Stimulated activated CD4-positive, alpha-beta T cell treated with anti-CD3 and anti-CD28 coated beads, Interleukin-12 subunit alpha, Interleukin-12 subunit beta, amount 100 ng/mL, for 4 hours (primary cell): ENCODE results near the gene CPA2.

ENCODE experiments used
- DNase-seq: peaks from one replicate; pipeline ENCODE4 v3.0.0-alpha.2; 2020

CPA2 gene

GRCh38 chr7:130256704-130257103 lies 10.0 kb upstream of the CPA2 start:
- no peak for DNase-seq

DNA sequence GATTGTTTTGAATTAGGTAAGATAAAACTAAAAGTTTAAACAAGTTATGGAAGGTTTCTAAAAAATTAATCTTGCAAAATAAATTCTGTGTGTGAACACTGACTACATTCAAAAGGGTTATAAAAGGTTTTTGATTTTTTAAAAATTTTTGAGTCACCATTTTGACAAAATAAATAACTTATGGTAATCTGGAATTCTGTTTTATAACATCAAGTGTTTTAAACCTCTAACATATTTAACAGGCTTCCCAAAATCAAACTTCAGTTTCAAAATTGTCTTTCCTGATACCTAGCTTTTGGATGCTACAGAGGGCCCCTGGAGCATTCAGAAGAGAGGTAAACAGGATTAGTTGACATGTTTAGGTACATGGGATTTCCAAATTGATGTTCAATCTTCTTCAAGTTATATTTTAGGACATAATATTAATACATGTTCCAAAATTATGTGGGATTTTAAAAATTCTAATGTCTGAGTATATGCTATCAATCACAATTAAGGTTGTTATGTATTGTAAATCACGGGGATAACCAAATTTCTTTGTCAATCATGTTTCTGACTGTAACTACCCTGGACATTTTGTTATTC lies 8.1 kb upstream of the CPA2 start:
- DNase-seq, result no peak

- DNase-seq, result no peak
Measured at GRCh38 chr7:130262448-130262847, 4.2 kb upstream of the CPA2 start.

DNA sequence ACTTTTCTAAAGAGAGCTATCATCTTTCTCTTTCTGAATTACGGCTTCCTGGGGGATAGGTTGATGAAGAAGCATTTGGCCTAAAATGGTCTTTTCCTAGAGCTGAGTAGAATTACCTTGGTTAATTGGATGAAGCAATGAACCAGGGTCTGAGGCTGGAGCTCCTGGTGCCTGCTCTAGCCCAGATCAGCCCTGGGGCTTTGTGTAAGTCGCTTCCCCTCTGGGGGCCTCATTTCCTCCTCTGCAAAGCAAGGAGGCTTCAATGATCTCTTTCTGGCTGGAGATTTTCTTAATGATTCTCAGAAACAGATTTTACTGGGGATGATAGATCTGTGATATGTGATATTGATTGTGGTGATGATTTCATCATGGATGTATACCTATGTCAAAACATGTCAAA lies 3.5 kb upstream of the CPA2 start:
- DNase-seq, result no peak

DNA sequence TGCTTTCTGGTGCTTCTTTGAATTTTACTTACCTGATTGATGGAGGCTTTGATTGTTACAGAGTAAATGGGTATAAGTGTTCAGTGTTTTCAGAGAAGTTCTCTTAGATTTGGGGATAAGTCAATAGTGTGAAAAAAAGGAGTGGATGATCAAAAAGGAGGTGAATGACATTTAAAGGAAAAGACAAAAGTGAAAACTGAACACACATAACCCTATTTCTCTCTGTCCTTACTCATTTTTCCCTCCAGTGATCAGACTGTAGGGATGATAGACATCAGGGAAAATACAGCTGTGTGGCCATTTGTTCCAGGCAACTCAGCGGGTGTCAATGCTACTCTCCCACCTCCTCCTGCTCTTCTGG lies 278 bp downstream of the CPA2 start:
- no peak for DNase-seq

DNA sequence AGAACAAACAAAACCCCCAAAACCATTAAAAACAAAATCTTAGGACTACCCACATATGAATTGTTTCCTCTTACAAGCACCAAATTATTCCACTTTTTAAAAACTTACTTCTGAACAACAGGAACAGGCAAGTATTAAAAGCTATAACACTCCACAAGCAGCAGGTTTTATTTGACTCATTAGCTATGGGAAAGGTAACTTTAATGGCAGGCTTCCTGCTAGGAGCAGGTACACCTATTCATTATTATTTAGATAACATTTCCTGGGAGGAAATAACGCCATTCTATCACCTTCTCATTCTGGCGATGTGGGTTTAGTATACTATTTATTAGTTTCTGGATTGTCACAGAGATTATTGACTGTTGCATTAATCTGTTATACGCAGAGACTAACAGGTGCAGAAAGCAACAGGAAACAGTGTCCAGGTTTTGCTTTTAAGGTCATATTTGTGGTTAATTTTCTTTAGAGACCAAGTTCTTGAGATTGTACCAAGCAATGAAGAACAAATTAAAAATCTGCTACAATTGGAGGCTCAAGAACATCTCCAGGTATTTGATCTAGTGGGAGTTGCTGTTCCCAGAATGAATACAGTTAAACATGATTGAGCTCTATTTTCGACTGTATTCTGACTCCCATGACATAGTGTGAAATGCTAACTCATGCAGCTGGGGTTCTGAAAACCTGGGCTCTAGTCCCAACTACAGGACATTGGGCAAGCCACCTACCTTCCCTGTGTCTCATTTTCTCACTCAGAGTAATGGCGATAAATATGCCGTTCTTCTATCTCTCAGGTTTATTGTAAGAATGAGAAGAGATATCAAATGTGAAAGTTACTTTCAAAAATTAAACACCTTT lies 2.0 kb downstream of the CPA2 start:
- no peak for DNase-seq

DNA sequence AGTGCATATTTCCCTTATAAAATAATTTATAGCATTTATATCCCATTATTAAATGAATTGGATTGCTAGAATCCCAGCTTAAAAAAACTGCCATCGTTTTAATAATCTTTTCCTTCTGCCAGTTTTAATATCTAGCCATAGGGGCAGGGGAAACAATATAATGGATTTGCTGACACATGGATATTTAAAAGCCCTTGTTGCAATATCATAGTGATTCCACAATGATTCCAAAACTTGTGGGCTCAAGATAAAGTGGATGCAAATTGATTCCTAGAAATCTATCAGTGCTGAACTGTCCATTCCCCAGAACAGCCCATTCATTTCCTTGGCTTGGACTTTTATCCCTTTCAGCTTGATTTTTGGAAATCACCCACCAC lies 2.6 kb downstream of the CPA2 start:
- DNase-seq, result no peak

- no peak for DNase-seq
Measured at GRCh38 chr7:130270947-130271800, 4.5 kb downstream of the CPA2 start.

- no peak for DNase-seq
Measured at GRCh38 chr7:130272381-130273080, 5.9 kb downstream of the CPA2 start.

DNA sequence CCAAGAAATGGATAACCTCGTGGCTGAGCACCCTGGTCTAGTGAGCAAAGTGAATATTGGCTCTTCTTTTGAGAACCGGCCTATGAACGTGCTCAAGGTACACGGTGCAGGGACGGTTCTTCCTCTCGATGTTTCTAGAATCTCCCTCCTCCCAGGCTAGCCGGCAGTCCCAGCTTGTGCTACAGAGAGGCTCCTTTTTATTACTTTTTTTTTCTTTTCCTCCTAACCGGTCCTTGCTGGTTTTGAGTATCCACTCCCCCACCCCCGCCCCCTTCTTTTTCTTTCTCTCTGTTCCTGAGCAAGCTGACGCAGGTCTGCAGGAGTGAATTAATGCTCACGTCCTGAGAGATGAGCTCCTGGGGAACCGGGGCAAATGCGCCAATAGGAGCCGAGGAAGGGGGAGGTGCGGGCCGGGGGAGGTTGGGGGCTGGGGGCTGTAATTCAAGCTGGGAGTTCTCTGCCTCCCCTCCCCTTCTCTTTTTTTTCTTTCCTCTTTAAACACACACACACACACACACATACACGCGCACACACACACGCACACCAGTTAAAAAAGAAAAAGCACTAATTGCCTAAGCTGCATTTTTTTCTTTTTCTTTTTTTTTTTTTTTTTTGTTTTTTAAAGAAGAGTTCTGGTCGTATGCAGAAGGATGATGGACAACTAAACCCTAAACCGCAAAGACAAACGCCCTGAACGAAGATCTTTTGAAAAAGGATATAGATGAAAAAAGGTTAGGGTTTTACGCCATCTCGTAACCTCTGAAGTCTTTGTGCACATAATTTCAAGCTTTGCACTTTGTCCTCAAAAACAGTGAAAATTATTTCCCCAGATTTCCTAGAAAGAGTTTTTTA lies 6.6 kb downstream of the CPA2 start:
- DNase-seq, result no peak

GRCh38 chr7:130273933-130274255 lies 7.2 kb downstream of the CPA2 start:
- DNase-seq, result no peak

DNA sequence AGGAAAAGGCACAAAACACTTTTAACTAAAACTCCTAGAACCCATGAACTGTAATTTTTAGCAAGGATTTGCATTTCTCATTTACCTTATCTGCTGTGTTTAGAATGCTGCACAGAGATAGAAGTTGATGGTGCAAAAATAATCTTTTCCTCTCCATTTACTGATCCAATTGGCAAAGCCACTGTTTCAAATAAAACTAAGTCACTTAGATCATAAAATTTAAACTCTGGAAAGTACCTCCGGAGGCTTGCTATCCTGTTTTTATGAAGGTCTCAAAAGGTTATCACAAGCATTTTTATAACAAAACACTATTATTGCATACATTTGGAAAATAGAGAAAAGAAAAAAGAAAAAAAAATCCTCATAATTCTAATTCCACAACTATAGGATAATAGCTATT lies 7.6 kb downstream of the CPA2 start:
- DNase-seq, result no peak

DNA sequence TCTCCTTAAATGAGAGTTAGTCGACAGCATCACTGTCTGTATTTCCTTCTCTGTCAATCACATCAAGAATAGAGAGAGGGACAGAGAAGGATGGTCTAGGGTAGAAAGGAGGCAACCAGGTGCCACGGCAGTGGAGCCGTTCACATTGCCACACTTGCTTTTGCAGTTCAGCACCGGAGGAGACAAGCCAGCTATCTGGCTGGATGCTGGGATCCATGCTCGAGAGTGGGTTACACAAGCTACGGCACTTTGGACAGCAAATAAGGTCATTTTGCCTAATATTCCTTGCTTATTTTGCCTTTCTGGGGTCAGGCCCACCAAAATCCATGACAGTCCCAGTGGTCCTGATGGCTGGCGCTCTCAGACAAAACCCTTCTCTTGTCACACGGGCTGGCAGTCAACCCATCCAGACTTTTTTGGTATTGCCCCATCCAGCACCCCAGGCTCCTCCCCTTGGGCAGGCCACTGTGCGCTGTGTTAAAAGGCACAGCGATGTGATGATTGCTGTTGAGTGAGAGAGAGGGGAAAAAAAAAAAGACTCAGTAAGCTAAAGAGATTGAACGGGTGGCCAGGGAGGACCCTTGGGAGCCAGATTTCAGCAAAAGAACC lies 8.4 kb downstream of the CPA2 start:
- no peak for DNase-seq

DNA sequence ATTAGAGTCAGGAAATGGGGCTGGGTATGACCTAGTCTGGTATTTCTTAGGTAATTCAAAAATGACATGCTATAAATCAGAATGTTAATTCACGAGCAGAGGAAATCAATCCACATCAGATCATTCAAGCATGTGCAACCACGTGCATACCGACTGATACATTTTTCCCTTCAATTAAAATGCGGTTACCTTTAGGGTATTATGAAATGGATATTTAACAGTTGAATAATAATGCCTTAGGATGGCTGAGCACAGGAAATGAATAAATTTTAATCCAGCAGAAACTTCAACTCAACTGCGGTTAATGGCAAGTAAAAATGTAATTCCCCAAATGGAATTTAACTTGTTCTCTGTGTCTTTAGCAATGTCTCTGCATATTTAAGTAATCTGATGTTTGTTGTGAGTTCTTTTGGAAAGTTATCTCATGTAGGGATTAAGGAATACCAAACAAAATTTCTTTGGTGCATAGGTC lies 9.2 kb downstream of the CPA2 start:
- DNase-seq, result no peak

DNA sequence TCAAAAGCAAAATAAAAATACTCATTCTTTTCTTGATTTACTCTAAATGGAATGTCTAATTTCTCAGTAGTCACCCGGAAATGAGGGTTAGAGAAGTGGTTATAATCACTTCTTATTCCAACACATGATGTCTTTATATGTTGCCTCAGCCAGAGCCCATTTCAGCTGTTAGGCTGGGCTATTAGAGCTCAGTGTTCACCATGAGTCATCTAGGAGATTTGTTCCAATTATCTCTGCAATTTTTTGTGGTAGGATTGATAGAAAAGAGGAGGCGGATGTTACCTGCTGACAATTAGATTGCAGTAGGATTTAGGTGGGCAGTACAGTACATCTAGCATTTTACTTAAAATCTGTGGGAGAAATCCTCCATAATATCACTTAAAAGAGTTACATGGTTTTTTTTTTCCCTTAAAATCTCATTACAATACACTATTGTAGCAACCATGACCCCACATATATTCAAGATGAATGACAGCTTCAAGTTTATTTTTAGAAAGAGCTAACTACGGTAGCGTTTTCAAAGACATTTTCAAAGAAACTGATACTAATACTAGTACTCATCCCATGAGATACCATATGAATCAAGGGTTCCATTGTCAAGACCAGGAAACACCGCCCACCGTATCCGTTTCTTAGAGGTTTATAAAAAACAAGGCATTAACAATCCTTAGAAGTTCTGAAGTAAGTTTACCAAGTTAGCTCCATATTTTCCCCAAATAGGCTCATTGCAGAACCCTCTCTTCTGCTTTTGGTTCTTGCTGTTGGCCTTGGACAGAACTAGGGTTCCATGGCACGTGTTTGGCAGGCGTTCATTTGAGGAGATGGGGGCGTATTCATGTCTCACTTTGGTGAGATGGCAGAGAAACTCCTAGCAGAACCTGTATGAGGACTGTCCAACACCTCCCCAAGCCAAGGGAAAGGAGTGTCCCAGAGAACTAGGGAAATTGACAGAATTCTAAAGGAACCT lies 10.4 kb downstream of the CPA2 start:
- DNase-seq, result peak; percentile 28

- DNase-seq, result no peak
Measured at GRCh38 chr7:130277763-130278643, 11.3 kb downstream of the CPA2 start.

DNA sequence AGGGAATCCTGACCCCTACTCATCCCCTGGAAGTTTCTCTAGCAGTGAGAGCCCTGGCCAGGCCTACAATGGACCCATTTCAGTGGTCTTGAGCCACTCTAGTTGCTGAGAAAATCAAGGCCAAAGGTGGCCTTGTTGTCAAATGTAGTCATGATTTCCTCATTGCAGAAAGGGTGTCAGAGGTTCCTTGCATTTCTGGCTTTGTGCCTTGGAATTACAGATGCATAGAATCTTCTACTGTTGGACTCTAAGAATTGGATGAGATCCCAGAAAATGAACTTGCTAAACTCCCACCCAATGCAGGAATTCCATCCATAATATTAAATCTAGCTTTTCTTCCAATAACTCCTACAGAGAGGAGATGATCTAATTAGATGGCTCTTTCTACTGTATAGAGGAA lies 12.2 kb downstream of the CPA2 start:
- no peak for DNase-seq

- no peak for DNase-seq
Measured at GRCh38 chr7:130279286-130279685, 12.6 kb downstream of the CPA2 start.

GRCh38 chr7:130279906-130280305 lies 13.2 kb downstream of the CPA2 start:
- no peak for DNase-seq

GRCh38 chr7:130281260-130281659 lies 14.6 kb downstream of the CPA2 start:
- DNase-seq, result no peak
